ENCODE measurements around the gene AREL1. TPM values are rescaled to one million over a fixed set of nuclear protein-coding genes. Genes with fewer than 3 reads are reported as not detected.

The AREL1 gene
- total and polyA plus RNA-seq, 5 donors = 8.2 to 25.4 (median 23.1) TPM

- DNase-seq = no peak
- no peaks in the 10 kb centered on the region for H3K9me3 ChIP-seq (ENCODE audit: control insufficient read depth, low read length)
- H3K4me3 ChIP-seq (ENCODE audit: low read length) = no peak overlapping the region
- H3K27ac ChIP-seq (ENCODE audit: low read length) = no peak overlapping the region
- ATAC-seq = no peak
- intact Hi-C loops (cut with DNase I) = no loop called here
- no peaks in the 10 kb centered on the region for H3K4me1 ChIP-seq (ENCODE audit: control insufficient read depth, insufficient read depth, low read length)
- WGBS = 88% methylated on average over 10 of the region's 10 CpGs
- no peaks in the 10 kb centered on the region for H3K27me3 ChIP-seq (ENCODE audit: control insufficient read depth, insufficient read depth)
Measured at GRCh38 chr14:74682169-74682952, 30.5 kb downstream of the AREL1 start.

- no peak overlapping the region for H3K27ac ChIP-seq (ENCODE audit: low read length)
- DNase-seq (no peak), ATAC-seq (no peak)
- H3K4me3 ChIP-seq (ENCODE audit: low read length) = no peak overlapping the region
- H3K4me1 ChIP-seq (ENCODE audit: control insufficient read depth, insufficient read depth, low read length) = no peaks in the 10 kb centered on the region
- no peaks in the 10 kb centered on the region for H3K27me3 ChIP-seq (ENCODE audit: control insufficient read depth, insufficient read depth)
- H3K9me3 ChIP-seq (ENCODE audit: control insufficient read depth, low read length) = no peaks in the 10 kb centered on the region
- intact Hi-C loops (cut with DNase I) = no loop called here
Measured at GRCh38 chr14:74675219-74675618, 37.7 kb downstream of the AREL1 start.

GRCh38 chr14:74673768-74674167 lies 39.1 kb downstream of the AREL1 start:
- ATAC-seq (no peak), DNase-seq (no peak)
- Histone ChIP-seq H3K27ac (ENCODE audit: low read length) (no peak overlapping the region), H3K27me3 (ENCODE audit: control insufficient read depth, insufficient read depth) (no peaks in the 10 kb centered on the region), H3K9me3 (ENCODE audit: control insufficient read depth, low read length) (no peaks in the 10 kb centered on the region), H3K4me3 (ENCODE audit: low read length) (no peak overlapping the region), H3K4me1 (ENCODE audit: control insufficient read depth, insufficient read depth, low read length) (no peaks in the 10 kb centered on the region)
- WGBS = 83% methylated on average over 4 of the region's 4 CpGs
- intact Hi-C loops (cut with DNase I) = no loop called here

GRCh38 chr14:74671789-74672188 lies 41.1 kb downstream of the AREL1 start:
- intact Hi-C loops (cut with DNase I) = no loop called here
- ATAC-seq (peak in 1 of 2 donors; percentile 43), DNase-seq (peak in 1 of 3 donors; percentile 48)
- WGBS = 57% methylated on average over 4 of the region's 4 CpGs
- Histone ChIP-seq H3K9me3 (ENCODE audit: control insufficient read depth, low read length) (no peaks in the 10 kb centered on the region), H3K4me3 (ENCODE audit: low read length) (no peak overlapping the region), H3K27ac (ENCODE audit: low read length) (no peak overlapping the region), H3K4me1 (ENCODE audit: control insufficient read depth, insufficient read depth, low read length) (no peaks in the 10 kb centered on the region), H3K27me3 (ENCODE audit: control insufficient read depth, insufficient read depth) (no peaks in the 10 kb centered on the region)

- Histone ChIP-seq H3K9me3 (ENCODE audit: control insufficient read depth, low read length) (no peaks in the 10 kb centered on the region), H3K27me3 (ENCODE audit: control insufficient read depth, insufficient read depth) (no peaks in the 10 kb centered on the region), H3K4me1 (ENCODE audit: control insufficient read depth, insufficient read depth, low read length) (no peaks in the 10 kb centered on the region), H3K4me3 (ENCODE audit: low read length) (no peak overlapping the region), H3K27ac (ENCODE audit: low read length) (no peak overlapping the region)
- DNase-seq = no peak
- ATAC-seq = no peak
- intact Hi-C loops (cut with DNase I) = no loop called here
- 83% methylated on average over 9 of the region's 9 CpGs for WGBS
Measured at GRCh38 chr14:74670726-74671411, 42.0 kb downstream of the AREL1 start.

- intact Hi-C loops (cut with DNase I) = no loop called here
- no peaks in the 10 kb centered on the region for H3K9me3 ChIP-seq (ENCODE audit: control insufficient read depth, low read length)
- DNase-seq (peak in 1 of 3 donors; percentile 34), ATAC-seq (no peak)
- H3K4me1 ChIP-seq (ENCODE audit: control insufficient read depth, insufficient read depth, low read length) = no peaks in the 10 kb centered on the region
- H3K27ac ChIP-seq (ENCODE audit: low read length) = no peak overlapping the region
- WGBS = 97% methylated on average over 10 of the region's 10 CpGs
- H3K4me3 ChIP-seq (ENCODE audit: low read length) = no peak overlapping the region
- no peaks in the 10 kb centered on the region for H3K27me3 ChIP-seq (ENCODE audit: control insufficient read depth, insufficient read depth)
Measured at GRCh38 chr14:74669846-74670245, 43.0 kb downstream of the AREL1 start.

GRCh38 chr14:74669256-74669655 lies 43.6 kb downstream of the AREL1 start:
- no peak for ATAC-seq
- no peaks in the 10 kb centered on the region for H3K4me1 ChIP-seq (ENCODE audit: control insufficient read depth, insufficient read depth, low read length)
- no peaks in the 10 kb centered on the region for H3K9me3 ChIP-seq (ENCODE audit: control insufficient read depth, low read length)
- H3K27me3 ChIP-seq (ENCODE audit: control insufficient read depth, insufficient read depth) = no peaks in the 10 kb centered on the region
- 89% methylated on average over 1 of the region's 1 CpG for WGBS
- H3K27ac ChIP-seq (ENCODE audit: low read length) = no peak overlapping the region
- DNase-seq = no peak
- intact Hi-C loops (cut with DNase I) = no loop called here
- no peak overlapping the region for H3K4me3 ChIP-seq (ENCODE audit: low read length)

GRCh38 chr14:74667758-74668157 lies 45.1 kb downstream of the AREL1 start:
- no peak for ATAC-seq
- no peak for DNase-seq
- H3K9me3 ChIP-seq (ENCODE audit: control insufficient read depth, low read length) = no peaks in the 10 kb centered on the region
- intact Hi-C loops (cut with DNase I) = no loop called here
- 91% methylated on average over 1 of the region's 1 CpG for WGBS
- no peak overlapping the region for H3K27ac ChIP-seq (ENCODE audit: low read length)
- no peaks in the 10 kb centered on the region for H3K27me3 ChIP-seq (ENCODE audit: control insufficient read depth, insufficient read depth)
- no peak overlapping the region for H3K4me3 ChIP-seq (ENCODE audit: low read length)
- H3K4me1 ChIP-seq (ENCODE audit: control insufficient read depth, insufficient read depth, low read length) = peaks cover 8% of the 10 kb centered on the region

GRCh38 chr14:74664717-74665116 lies 48.2 kb downstream of the AREL1 start:
- ATAC-seq = no peak

GRCh38 chr14:74663884-74664283 lies 49.0 kb downstream of the AREL1 start:
- Histone ChIP-seq H3K4me3 (ENCODE audit: low read length) (no peak overlapping the region), H3K27me3 (ENCODE audit: control insufficient read depth, insufficient read depth) (no peaks in the 10 kb centered on the region), H3K27ac (ENCODE audit: low read length) (peak overlapping the region; percentile 66), H3K4me1 (ENCODE audit: control insufficient read depth, insufficient read depth, low read length) (peaks cover 9% of the 10 kb centered on the region), H3K9me3 (ENCODE audit: control insufficient read depth, low read length) (no peaks in the 10 kb centered on the region)
- WGBS = 89% methylated on average over 7 of the region's 7 CpGs
- ATAC-seq (peak; percentile 12 to 39), DNase-seq (no peak)
- intact Hi-C loops (cut with DNase I) = loop anchor here in 1 of 4 donors (5.0 kb wide), 1 partner anchor 47 kb away; no protein-coding TSS in a partner anchor

More at GRCh38 chr14:74664717-74665116, 48.2 kb downstream of the AREL1 start:
- intact Hi-C loops (cut with DNase I) = loop anchor here in 1 of 4 donors (5.0 kb wide), 1 partner anchor 47 kb away; no protein-coding TSS in a partner anchor
- Histone ChIP-seq H3K4me3 (ENCODE audit: low read length) (no peak overlapping the region), H3K4me1 (ENCODE audit: control insufficient read depth, insufficient read depth, low read length) (peaks cover 9% of the 10 kb centered on the region), H3K9me3 (ENCODE audit: control insufficient read depth, low read length) (no peaks in the 10 kb centered on the region), H3K27me3 (ENCODE audit: control insufficient read depth, insufficient read depth) (no peaks in the 10 kb centered on the region), H3K27ac (ENCODE audit: low read length) (no peak overlapping the region)
- 99% methylated on average over 2 of the region's 2 CpGs for WGBS
- no peak for DNase-seq

GRCh38 chr14:74661726-74662450 lies 51.0 kb downstream of the AREL1 start:
- intact Hi-C loops (cut with DNase I) = loop anchor here in 1 of 4 donors (5.0 kb wide), 1 partner anchor 45 kb away; no protein-coding TSS in a partner anchor
- Histone ChIP-seq H3K27ac (ENCODE audit: low read length) (peak overlapping the region; percentile 32), H3K27me3 (ENCODE audit: control insufficient read depth, insufficient read depth) (no peaks in the 10 kb centered on the region), H3K9me3 (ENCODE audit: control insufficient read depth, low read length) (no peaks in the 10 kb centered on the region), H3K4me1 (ENCODE audit: control insufficient read depth, insufficient read depth, low read length) (peaks cover 9% of the 10 kb centered on the region), H3K4me3 (ENCODE audit: low read length) (no peak overlapping the region)
- DNase-seq (peak; percentile 71 to 88 (median 72)), ATAC-seq (peak; percentile 86 to 92)
- 76% methylated on average over 7 of the region's 7 CpGs for WGBS

Data from right cardiac atrium (tissue), 5 donors.